HG02852 (cell line): ENCODE data around the gene NHLH2.

ENCODE experiments used
- ATAC-seq: cut with Tn5 transposase; IDR thresholded peaks from one replicate; pipeline ENCODE4 v1.9.1; 2021; ENCODE audit warnings: mild to moderate bottlenecking, moderate library complexity; ENCODE audit not compliant: unreplicated experiment

The NHLH2 gene

DNA sequence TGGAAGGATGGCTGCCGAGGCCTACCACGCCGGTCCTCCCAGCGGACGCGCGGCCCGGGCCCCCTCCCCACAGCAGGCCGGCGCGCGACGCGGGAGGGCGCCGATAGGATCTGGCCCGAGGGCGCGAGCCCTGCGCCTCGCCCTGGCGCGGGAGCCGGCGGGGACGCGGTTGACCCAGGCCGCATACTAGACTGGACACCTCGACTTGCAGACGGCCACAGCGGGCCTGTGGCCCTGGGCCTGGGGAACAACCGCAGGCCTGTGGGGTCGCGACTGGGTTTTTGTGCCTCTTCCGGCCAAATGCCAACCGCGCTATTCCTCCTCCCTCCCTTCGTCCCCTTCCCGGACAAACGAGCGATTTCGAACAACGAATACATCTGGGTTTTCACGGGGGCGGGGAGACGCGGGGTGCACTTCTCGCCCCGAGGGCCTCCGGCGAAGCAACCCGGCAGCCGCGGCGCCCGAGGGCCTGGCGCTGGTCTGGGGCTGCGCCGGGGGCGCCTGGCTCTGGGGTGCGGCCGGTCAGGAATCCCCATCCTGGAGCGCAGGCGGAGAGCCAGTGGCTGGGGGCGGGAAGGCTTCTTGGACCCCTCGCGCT, 2.4 kb downstream of the NHLH2 start:
- ATAC-seq, result no peak

DNA sequence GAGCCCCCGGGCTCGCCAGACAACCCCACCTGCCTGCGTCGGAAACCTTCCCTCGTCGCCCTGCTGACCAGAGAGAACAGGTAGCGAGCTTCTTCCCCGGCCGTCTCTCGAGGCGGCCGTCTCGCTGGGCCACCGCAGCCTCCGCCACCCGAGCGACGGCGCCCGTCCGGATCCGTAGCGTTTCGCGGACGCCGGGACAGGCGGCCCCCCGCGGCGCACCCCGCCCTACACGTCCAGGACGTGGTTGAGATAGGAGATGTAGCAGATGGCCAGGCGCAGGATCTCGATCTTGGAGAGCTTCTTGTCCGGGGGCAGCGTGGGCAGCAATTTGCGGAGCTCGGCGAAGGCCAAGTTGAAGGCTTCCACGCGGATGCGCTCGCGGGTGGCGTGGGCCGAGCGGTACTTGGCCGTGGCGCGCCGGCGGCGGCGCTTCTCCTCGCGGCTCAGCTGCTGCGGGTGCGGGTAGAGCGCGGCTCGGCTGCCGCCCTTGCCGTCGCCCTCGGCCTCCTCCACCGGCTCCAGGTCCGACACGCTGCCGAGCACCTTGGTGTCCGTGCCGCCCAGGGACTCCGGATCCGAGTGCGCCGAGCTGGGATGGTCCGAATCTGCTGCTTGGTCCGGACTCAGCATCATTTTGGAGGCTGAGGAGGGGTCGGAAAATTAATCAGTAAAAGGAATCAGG, 3.0 kb downstream of the NHLH2 start:
- ATAC-seq, result no peak

DNA sequence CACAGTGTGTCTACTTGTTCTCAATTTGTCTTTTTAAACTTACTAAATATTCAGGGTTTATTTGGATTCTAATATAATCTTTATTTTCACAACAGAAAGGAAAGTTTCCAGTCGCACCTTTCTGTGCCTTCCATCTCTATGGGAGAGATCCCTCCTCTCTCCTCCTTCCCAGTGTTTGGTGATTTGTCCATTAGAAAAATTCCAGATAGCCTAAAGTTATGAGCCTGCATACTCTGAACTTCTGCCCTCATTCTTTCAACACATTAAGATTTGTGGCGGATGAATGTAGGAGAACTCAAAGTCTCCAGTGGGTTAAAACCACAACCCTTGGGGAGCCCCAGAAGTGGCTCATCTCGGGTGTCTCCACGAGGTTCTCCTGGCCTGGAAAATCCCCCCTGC, 3.6 kb downstream of the NHLH2 start:
- ATAC-seq, result no peak

DNA sequence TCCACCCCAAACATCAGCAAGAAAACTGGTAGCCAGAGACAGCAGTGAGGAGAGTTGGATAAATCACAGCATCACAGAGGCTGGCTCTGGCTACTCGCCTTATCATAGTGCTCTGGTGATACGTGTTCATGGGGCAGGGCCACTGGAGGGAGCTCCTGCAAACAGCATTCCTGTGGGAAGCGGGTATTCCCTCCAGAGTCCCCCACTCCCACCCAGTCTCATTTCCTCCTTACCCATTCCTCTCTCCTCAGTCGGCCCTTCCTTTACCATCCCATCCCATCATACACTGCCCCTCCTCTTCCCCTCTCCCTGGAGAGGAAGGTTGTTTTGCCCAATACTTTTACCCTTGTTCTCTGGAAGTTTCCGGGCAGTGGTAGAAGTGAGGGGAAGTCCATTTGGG, 7.1 kb downstream of the NHLH2 start:
- ATAC-seq, result no peak

DNA sequence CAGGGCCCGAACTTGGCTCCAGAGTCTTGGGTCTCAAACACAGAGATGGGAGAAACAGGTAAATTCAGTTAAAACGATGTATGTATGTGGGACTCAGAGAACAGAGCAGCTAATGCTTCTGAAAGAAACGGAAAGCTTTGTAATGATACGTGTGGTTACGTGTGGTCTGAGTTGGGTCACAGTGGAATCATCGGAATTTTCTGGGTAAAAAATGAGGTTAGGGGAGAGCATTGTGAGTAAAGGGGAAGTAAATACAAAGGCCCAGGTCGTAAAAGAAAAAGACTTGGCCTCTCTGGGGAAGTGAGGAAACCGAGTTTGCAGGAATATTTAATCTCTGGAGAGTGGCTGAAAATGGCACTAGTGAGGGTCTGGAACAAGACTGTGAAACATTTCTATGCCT, 8.3 kb downstream of the NHLH2 start:
- no peak for ATAC-seq

DNA sequence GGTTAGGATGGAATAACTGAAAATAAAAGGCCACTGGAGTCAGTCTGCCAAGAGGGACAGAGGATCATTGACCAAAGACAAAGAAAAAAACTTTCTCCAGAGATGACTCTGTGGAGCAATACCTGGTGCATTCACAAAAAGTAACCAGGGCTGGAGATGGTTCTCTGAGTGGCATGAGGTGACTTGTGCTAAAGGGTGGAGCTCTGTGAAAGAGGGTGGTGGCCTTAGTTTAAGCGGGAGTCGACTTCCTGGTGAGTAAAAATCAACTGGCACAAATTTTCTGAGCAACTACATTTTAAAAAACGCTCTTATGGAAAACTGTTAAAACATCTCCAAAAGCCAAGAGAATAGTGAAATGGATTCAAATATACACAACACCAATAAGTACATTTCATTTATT, 10.0 kb downstream of the NHLH2 start:
- no peak for ATAC-seq

DNA sequence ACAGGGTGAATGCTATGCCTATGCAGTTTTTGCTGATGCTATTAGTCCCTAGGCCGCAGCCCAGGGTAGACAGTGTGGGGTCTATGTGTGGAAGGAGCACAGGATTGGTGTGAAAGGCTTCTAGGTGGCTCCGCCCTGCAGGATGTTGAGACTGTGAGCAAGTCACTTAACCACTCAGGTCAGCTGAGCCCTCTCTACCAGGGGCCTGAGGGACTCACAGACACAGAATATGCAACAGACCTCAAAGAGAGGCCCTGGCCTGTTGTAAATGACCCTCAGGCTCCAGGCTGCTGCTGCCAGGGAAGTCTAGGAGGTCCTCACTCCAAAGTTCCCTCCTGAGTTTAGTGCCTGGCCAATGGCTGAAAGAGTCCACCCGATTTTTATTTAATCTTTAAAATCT, 11.0 kb downstream of the NHLH2 start:
- ATAC-seq, result no peak

DNA sequence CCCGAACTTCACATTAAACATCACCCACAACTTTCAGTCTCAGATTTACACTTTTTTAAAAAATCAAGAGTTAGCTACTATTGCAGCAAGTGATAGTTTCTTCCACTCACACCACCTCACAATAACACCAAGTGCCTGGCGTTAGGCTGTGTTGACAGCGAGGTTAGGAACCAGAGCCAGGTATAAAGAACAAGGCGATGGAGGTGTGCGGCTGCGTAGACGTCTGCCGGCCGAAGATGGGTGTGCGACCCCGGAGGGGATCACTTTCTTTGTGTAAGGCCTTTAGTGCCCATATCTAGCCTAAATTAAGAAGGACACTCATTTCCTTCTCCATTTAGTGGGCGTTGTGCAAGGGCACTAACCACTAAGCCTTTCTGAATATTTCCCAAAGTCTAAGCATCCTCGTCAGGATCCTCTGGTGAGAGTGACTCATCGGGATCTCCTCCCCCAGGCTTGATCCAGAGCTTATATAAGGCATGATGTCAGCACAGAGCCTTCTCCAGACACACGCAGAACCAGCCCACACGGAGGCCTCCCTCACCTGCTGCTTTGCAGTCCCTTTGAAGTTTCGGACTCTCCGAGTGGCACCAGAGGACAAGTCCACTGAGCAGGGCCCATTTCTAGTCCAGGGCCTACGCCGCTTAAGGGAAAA, 11.8 kb downstream of the NHLH2 start:
- ATAC-seq, result no peak

DNA sequence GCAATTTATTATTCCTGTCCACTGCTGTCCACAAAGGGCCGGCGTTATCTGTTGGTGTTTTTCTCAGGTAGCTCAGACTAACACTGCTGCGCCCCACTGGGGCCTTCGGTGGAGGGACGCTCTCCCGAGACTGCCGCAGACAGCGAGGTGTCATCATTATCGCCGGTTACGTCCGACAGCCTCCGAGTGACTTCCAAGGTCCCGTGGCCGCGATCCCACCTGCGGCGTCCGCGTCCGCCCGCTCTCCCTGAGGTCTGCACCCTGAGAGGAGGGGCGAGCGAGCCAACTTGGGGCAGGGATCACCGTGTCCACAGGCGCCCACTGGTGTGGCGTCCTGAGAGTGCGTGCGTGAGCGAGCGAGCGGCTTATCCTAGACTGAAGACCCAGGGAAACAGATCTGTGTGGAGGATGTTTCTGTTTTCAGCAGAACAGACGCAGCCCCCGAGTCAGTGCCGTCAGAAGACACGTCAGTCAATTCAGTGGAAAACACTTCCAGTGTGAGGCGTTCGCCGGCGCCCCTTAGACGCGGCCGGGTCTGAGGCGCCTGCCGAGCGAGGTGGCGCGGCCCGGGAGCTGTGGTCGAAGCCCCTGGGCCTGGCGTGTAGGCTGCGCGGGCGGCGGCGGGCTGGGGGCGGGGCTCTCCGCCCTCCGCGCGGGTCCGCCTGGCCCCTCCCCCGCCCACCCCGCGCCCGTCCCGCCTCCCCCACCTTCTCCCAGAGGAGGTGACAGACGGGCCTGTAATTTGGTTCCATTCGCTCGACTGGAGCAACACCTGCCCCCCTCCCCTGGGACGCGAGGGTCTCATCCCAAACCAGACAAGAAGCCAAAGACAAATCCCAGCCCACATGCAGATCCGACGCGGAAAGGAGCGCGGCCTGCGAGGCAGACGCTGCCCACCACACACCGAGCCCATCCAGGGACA, 12.6 kb downstream of the NHLH2 start:
- no peak for ATAC-seq

DNA sequence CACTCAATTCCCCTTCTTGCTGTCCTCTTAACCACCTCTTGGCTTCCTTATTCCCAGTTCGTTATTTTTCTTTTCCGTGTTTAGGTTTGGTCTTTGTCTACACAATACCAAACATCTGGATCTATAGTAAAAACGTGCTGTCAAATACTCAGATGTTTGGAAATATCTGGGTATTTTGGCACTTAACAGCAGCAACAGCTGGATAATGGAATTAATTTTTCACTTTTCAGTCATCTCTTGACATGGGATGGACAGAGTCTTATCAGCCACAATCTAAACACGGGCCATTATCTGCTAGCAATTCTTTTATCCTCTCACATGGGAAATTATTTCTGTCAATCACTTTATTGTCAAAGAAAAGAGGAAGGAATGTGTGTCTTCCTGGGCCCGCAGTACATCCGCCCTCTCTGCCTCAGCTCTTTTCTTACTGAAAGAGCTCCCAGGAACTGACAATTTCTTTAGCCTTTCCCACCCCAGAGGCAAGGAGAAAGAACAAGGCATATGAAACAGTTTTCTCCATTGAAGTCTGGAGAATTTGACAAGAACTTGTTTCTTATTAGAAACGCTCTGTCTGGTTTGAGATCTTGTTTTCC, 13.4 kb downstream of the NHLH2 start:
- ATAC-seq, result no peak

DNA sequence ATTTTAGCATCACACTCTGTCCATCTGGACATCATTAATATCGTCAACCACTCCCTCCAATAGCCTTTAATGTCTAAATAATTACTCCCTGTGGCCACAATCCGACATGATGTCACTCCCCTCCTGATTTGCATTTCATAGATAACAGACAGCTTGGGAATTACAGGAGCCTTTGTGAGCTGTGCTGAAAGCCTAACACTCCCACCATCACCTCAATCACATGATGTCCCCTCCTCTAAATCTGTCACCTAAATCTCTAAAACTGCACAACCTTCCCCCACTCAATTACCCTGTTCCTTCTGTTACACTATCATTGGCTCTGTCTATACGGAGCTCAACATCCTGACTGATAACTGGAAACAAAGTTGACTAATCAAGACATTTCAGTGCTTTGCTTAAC, 14.3 kb downstream of the NHLH2 start:
- ATAC-seq, result no peak

DNA sequence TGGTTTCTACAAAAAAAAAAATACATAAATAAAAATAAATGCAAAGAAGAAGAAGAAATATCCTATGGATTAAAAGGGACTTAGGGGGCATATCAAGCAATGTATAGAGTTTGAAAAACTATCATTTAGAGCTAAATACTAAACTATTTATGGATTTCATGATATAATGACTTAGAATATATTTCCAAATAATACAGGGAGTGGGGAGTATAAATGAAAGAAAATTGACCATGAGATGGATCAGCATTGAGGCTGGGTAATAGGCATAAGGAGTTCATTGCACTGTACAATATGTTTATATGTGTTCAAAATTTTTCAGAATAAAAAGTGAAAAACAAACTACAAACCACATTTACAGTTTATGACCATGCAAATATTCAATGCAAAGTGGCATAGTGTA, 18.8 kb downstream of the NHLH2 start:
- ATAC-seq, result no peak

DNA sequence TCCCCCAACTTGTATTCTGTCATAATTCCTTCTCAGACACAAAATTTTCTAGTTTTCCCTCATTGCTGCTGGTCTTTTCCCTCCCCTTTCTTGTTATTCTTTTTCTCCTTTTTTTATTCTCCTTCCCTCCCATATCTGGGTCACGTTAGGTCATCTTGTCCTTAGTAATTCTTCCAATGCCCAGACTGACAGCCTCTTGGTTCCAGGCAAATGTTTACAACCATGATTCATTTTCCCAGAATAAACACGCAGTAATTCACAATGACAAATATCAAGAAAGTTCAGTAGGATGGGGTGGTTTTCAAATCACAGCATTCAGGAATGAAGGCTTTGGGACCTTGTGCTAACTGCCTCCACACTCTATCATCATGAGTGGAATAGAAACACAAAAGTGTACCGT, 25.2 kb downstream of the NHLH2 start:
- no peak for ATAC-seq

DNA sequence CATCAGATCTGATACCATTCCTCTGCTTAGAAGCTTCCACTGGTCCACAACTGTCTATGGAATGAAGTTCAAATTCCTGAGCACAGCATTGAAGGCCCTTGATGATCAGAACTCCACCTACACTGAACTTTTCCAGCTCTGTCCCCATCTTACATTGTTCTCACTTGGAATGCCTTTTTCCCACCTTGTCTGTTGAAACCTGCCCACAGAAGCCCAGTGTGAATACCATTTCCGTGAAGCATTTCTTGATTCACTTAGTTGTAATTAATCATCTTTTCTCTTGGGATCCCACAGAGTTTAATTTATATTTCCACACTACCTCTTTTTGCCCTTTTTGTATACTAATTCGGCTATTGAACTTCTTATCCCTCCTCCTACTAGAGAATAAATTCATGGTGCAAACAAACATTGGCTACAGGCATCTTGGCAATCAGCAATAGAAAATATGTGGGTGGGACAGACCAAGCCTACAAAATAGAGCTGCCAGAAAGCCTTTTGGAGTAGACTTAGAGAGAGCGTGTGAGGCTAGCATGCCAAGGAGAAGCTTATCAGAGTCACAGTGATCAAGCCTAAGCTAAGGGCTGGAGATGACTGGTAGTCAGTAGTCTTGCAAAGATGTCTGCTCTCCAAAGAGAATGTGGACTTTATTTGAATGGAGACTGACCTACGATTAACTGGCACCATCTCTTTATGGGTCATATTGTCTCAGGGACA, 26.1 kb downstream of the NHLH2 start:
- ATAC-seq, result no peak

DNA sequence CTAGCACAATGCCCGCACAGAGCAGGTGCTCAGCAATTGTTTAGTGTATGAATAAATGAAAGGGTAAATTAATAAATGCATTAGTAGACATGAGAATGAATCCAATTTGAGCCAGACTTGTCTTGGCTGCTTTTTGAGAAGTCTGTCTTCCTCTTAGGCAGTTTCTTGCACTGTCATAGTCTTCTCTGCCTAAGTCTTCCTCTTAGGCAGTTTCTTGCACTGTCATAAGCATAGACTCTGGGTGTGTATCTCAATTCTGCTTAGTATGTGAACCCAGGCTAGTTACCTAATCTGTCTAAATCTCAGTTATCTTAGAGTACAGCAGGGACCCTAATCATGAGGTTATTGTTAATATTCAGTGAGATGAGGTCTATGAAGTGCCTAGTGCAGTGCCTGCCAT, 27.2 kb downstream of the NHLH2 start:
- ATAC-seq, result no peak

DNA sequence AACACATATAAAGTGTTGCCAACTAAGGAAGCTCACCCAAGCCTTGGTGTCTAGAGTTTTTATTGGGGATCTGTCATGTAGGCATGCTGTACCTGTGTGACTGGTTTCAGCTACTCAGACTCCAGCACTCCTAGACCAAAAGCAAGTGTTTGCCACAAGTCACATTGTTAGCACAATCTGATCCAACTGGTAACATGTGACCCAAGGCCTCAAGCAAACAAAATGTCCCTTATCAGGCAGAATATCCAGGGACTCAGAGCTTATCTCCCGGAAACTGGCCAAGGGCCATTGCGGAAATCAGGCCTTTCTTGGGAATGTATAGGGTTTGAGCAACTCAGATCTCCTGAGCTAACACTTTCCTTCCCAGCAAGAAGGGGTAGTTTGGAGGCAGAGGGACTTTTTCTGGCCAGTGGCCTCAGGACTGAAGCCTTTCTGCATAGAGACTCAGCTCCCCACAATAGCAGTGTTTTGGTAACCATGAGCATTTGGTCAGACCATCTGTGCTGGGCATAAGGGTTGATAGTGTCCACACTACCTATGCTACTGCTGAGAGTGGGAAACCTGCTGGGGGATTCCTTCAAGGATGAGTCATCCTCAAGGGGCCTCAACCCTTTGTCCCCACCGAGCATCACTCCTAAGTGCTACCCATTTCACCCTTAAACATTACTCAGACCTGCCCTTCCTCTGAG, 29.6 kb downstream of the NHLH2 start:
- no peak for ATAC-seq

DNA sequence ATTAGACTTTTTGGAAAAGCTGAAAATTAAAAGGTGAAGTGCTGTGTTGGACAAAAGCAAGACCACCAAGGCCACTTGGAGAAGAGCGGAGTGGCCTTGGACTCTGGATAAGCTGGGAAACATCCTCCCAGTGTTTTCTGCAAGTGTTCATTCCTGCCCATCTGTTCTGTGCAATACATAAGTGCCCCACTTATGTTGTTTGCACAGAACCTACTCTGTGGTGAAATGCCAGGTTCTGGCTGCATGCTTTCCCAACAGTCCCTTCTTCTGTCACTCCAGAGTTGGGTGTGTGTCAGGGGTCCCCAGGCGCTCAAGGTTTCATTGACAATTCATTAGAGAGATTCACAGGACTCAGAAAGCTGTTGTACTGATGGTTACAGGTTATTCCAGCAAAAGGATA, 30.3 kb downstream of the NHLH2 start:
- no peak for ATAC-seq

DNA sequence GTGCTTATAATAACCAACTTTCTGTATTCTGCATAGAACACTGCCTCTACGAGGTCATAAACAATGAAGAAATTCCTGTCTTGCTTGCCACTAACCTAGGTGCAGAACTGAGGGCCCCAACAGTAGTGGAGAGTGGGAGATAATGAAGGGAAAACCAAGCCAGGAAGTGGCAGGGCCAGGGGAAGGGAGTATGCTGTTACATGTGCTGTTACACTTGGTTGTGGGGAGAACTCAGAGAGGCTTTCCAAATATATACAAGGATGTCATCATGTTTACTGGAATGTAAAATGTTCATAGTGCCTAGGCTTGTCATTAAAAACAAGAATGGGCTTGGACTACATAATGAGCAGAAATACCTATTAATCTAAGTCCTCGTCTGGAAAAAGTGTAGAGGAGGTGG, 31.1 kb downstream of the NHLH2 start:
- ATAC-seq, result no peak

DNA sequence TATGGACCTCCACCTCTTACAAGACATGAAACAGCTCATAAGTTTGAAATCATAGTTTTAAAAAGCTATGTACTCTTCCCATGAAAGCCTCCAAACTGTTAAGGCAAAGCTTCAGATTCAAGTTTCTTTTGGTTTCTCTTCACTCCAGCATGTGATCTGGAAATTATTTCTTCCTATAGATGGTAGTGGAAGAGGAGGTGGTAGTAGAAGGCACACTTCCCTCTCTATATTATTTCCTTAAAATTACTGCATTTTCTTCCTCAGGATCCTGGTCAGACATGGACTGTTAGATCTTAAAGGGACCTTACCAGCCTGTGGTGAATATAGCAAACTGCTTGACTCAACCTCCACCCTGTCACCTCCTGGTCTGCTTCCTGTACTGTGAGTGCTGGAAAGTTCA, 31.9 kb downstream of the NHLH2 start:
- no peak for ATAC-seq

DNA sequence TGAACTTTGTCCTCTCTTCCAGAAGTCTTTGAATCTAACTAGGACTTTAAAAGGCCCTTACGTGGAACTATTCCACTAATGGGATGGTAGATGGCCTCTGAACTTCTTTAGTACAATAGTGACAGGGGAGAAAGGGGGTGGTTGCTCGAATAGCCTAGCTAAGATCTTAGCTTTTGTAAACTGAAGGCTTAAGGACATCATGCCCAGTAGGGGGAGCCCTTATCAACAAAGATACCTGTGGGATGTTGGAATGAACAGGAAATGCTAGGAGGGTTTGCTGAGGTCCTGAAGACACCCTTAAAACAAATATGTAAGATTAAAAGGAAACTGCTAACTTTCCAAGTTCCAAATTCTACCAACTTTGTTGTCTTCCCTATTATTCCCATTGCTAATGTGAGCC, 33.2 kb downstream of the NHLH2 start:
- no peak for ATAC-seq
